Endothelial cell of hepatic sinusoid (primary cell): ENCODE results near the gene VAT1.
"Not testable (repeated sequence)": the region's sequence is repeated elsewhere in the genome, so short reads cannot be mapped to it uniquely, and the experiment has no call there.

ENCODE experiments used
- in situ Hi-C: cut with HindIII; loops from 2 replicates; pipeline ENCODE4 v1.10.0; 2017; ENCODE audit warnings: low sequenced_read_pairs

The VAT1 gene

DNA sequence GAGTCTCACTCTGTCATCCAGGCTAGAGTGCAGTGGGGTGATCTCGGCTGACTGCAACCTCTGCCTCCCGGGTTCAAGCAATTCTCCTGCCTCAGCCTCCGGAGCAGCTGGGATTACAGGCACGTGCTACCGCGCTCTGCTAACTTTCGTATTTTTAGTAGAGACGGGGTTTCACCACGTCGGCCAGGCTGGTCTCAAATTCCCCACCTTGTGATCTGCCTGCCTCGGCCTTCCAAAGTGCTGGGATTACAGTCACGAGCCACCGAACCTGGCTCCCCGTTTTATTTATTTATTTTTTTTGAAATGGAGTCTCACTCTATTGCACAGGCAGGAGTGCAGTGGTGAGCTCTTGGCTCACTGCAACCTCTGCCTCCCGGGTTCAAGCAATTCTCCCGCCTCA is 46.5 kb downstream of the VAT1 start:
- in situ Hi-C loops: not testable (repeated sequence)

DNA sequence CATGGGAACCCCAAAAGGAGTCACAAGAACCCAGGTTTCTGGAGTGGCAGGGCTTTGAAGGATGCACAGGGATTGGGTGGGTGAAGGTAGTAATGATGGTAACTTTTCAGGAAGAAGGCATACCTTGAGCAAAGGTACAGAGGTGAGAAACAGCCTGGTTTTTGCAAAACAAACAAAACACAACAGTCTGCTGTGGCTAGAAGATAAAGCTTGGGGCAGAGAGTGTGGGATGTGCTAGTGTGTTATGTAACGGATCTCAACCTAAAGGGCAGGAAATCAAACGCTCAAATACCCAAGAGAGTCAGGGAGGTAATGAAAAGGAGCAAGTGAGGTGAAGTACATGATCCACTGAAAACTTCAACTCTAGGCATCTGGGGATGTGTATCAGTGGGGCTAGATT is 46.9 kb downstream of the VAT1 start:
- in situ Hi-C loops: no loop called here

DNA sequence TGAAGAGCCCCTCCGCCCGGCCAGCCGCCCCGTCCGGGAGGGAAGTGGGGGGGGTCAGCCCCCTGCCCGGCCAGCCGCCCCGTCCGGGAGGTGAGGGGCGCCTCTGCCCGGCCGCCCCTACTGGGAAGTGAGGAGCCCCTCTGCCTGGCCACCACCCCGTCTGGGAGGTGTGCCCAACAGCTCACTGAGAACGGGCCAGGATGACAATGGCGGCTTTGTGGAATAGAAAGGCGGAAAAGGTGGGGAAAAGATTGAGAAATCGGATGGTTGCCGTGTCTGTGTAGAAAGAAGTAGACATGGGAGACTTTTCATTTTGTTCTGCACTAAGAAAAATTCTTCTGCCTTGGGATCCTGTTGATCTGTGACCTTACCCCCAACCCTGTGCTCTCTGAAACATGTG is 48.9 kb downstream of the VAT1 start:
- in situ Hi-C loops: not testable (repeated sequence)

DNA sequence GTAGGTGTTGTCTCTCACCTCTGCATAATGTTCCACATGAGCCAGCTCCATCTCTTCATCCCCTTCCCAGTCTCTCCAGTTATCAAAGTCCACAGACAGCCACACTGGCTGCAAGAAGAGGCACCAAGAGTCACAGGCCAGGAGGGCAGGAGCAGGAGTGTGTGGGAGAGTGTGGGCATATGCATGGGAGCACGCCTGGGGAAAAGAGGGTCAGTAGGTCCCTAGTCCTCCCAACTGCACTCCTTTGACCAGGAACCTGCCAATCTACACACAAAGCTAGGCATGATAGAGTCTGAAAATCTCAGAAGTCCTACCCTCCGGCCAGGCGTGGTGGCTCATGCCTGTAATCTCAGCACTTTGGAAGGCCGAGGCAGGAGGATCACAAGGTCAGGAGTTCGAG is 50.6 kb downstream of the VAT1 start:
- in situ Hi-C loops: no loop called here

DNA sequence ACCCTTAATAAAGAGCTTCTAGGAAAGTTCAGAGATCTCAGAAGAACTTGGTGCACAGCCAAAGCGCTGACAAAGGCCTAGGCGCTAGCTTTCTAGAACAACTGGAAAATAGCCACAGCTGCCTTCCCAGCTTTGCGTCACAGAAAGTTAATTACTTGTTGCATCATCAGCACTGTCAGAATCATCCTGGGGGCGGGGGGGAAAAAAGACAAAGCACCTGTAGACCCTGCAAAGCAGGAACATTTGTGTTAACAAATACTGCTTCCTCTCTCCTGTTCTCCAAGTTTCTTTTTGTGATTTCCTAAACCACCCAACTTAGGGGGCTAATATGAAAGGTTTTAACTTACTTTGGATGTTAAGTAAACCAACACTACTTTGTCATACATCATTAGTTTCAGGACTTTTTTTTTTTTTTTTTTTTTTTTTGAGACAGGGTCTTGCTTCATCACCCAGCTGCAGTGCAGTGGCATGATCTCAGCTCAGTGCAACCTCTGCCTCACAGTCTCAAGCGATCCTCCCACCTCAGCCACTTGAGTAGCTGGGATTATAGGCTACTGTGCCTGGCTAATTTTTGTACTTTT is 53.1 kb downstream of the VAT1 start:
- in situ Hi-C loops: no loop called here

DNA sequence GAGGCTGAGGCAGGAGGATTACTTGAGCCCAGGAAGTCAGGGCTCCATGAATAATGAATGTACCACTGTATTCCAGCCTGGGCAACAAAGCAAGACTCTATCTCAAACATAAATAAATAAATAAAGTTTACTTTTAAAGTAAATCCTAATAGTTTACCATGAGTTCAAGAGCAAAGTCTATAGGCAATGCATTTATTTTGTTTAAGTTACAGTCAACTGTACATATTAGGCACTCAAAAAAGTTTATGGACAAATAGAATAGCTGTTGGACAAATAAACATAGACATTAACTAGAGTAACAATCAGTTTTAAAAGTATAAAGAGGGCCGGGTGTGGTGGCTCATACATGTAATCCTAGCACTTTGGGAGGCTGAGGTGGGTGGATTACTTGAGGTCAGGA is 54.3 kb downstream of the VAT1 start:
- in situ Hi-C loops: no loop called here
